Measurements from ENCODE around the gene PELI2. TPM values are rescaled to one million over a fixed set of nuclear protein-coding genes. Genes with fewer than 3 reads are reported as not detected.
A peak's percentile ranks its signal among the peaks of the same experiment; 100 is the strongest.

Gene PELI2
- total RNA-seq, 1 donor from 2014 or later, result 7.8 TPM

DNA sequence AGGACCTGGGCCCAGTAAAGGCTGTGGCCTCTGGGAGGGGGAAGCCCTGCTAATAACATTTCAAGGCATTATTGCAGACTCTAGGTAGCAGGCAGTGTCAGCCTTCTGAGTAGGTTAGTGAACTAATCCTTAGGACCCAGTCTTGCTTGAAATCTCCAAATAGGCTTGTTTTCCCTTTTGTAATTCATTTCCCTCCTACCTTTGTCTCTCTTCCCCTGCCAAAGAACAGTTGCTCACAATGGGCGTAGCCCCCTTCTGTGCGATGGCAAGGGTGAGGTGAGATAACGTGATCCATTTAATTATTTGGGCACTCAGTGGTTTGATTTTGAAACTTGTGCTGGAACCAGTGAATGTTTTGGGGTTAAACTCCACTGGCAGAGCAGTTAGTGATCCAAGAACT, 10.9 kb downstream of the PELI2 start:
- Histone ChIP-seq H3K9ac (ENCODE audit: low read depth in 1 of 3, low read length in 3 of 3) (no peak overlapping the region), H3K27me3 (ENCODE audit: control insufficient read depth in 3 of 3, insufficient read depth in 3 of 3, low read length in 3 of 3) (no peaks in the 10 kb centered on the region)

DNA sequence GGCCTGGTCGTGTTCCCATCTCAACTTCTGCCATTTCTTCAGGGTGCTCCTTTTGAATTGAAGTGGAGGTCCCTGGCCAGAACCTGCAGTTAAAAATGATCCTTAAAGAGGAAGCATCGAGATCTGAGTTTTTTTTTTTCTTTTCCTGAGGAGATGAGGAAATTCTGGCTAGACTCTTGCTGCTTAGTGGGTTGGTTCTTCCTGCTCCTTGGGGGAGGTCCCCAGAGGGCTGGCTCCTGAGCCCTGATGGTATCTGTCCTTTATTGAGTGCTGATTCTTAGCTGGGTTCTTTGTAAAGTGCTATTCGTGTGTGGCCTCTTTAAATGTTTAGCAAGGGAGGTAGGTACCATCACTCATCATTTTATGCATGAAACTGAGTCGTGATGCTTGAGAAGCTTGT, 11.7 kb downstream of the PELI2 start:
- H3K27me3 ChIP-seq (ENCODE audit: control insufficient read depth in 3 of 3, insufficient read depth in 3 of 3, low read length in 3 of 3), result no peaks in the 10 kb centered on the region
- H3K9me3 ChIP-seq (ENCODE audit: control insufficient read depth in 3 of 3, low read length in 3 of 3), result no peaks in the 10 kb centered on the region
- no peak overlapping the region for H3K27ac ChIP-seq (ENCODE audit: low read depth, low read length)
- no peaks in the 10 kb centered on the region for H3K36me3 ChIP-seq (ENCODE audit: control insufficient read depth in 3 of 3, insufficient read depth in 3 of 3, low read length in 3 of 3)
- H3K4me3 ChIP-seq (ENCODE audit: low read length in 3 of 3), result no peak overlapping the region
- no peak overlapping the region for H3K9ac ChIP-seq (ENCODE audit: low read depth in 1 of 3, low read length in 3 of 3)
- peaks cover 11 to 16% (median 13%) of the 10 kb centered on the region in 3 donors for H3K4me1 ChIP-seq (ENCODE audit: control insufficient read depth in 3 of 3, insufficient read depth in 3 of 3, low read length in 3 of 3)

More for the DNA sequence above, 10.9 kb downstream of the PELI2 start:
- Histone ChIP-seq H3K9me3 (ENCODE audit: control insufficient read depth in 3 of 3, low read length in 3 of 3) (no peaks in the 10 kb centered on the region), H3K36me3 (ENCODE audit: control insufficient read depth in 3 of 3, insufficient read depth in 3 of 3, low read length in 3 of 3) (no peaks in the 10 kb centered on the region), H3K4me1 (ENCODE audit: control insufficient read depth in 3 of 3, insufficient read depth in 3 of 3, low read length in 3 of 3) (peaks cover 11 to 16% (median 13%) of the 10 kb centered on the region in 3 donors), H3K27ac (ENCODE audit: low read depth, low read length) (no peak overlapping the region), H3K4me3 (ENCODE audit: low read length in 3 of 3) (no peak overlapping the region)

DNA sequence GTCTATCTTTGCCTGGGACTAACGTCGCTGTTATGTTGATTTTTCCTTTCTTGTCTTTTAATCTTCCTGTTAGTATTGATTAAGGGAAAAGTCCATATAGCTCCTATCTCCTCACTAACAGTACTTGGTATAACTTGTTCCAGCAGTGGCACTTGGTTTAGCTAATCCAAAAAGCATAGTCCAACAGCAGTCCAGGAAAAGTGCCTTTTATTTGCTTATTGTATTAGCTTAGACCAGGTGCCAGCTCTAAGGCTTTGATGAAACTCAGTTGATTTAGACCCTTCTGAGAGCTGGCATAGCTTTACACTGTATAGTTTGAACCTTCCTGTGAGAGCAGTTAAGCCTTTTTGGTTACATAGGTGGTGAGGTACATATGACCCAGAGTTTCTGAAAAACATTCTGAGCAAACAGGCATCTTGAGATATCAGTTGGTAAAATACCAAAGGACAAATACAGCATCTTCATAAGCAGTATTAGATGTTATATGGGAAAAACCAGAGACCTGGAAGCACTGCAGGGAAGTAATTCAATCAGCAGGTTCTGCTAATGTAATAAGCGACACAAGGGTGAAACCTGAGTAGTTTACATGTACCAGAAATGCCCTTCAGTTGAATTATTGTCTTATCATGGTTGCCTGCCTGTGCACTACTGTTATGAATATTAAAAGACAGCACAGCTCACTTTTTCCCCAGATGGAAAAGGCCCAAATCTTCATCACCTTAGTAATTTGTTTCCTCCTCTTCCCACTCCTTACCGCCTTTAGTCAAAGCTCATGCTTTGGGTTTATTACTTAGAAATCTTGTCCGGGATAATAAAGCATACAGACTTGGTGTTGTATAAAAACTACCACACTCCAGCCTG, 13.0 kb downstream of the PELI2 start:
- Histone ChIP-seq H3K4me1 (ENCODE audit: control insufficient read depth in 3 of 3, insufficient read depth in 3 of 3, low read length in 3 of 3) (peaks cover 11 to 14% (median 13%) of the 10 kb centered on the region in 3 donors), H3K27ac (ENCODE audit: low read depth, low read length) (no peak overlapping the region), H3K9me3 (ENCODE audit: control insufficient read depth in 3 of 3, low read length in 3 of 3) (no peaks in the 10 kb centered on the region), H3K9ac (ENCODE audit: low read depth in 1 of 3, low read length in 3 of 3) (no peak overlapping the region), H3K4me3 (ENCODE audit: low read length in 3 of 3) (no peak overlapping the region), H3K27me3 (ENCODE audit: control insufficient read depth in 3 of 3, insufficient read depth in 3 of 3, low read length in 3 of 3) (no peaks in the 10 kb centered on the region), H3K36me3 (ENCODE audit: control insufficient read depth in 3 of 3, insufficient read depth in 3 of 3, low read length in 3 of 3) (no peaks in the 10 kb centered on the region)

DNA sequence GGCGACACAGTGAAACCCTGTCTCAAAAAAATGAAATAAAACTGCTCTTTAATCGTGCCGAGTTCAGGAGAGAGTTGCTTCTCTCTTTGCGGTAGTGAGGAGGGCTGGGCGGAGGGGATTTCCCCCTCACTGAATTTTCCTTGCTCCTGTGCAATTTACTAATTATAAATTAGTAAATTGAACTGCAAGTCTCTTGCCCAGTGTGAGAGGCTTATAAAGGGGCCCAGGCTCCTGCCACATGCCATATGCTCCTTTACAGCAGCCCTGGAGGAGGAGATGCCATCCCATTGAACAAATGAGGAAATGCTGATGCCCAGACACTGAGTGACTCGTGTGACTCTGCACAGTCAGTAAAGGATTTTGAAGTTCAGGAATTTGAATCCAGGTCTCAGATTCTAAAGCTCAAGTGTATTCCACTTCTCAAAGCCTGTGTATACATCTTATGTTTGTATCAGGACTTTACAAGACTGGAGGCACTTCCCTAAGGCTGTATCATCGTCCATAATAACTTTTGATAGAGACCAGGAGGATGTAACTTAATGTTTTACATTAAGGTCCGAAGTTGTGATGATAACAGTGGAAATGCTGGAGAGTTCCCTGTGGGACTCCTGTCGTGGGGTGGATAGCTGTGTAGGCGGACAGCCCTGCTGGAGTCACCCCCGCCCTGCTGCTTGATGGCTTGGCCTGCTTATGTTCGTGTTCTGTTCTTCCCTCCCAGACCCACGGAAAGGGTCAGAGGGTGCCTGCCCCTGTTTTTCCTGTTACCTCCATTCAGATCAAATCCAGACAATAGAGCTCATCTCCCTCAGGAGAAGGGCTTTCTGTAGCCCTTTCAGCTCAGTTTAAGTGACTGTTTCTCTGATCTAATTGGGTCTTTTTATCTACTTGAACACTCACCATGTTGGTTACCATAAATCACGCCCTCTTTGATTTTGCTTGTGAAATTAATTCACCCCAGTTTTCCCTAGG, 13.9 kb downstream of the PELI2 start:
- H3K4me1 ChIP-seq (ENCODE audit: control insufficient read depth in 3 of 3, insufficient read depth in 3 of 3, low read length in 3 of 3), result peaks cover 11 to 14% (median 13%) of the 10 kb centered on the region in 3 donors
- no peaks in the 10 kb centered on the region for H3K36me3 ChIP-seq (ENCODE audit: control insufficient read depth in 3 of 3, insufficient read depth in 3 of 3, low read length in 3 of 3)

DNA sequence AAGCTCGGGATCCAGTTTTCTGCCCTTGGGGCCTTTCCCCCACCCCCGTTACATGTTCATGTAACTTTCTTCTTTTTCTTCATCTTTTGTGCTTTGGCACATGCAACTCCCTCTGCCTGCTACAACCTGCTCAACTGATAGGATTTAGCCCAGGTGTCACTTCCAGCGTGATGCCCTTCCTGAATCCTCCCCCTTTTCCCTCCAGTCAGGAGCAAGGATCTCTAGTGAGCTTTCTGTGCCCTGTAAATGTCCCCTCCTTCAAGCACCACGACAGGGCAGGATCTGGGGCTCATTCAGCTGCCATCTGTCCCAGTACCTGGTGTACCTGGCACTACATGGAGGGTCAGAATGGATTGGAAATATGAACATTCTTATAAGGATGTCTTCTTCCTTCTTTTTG, 15.3 kb downstream of the PELI2 start:
- peaks cover 0 to 4% (median 0%) of the 10 kb centered on the region in 3 donors for H3K27me3 ChIP-seq (ENCODE audit: control insufficient read depth in 3 of 3, insufficient read depth in 3 of 3, low read length in 3 of 3)
- peaks cover 11 to 14% (median 13%) of the 10 kb centered on the region in 3 donors for H3K4me1 ChIP-seq (ENCODE audit: control insufficient read depth in 3 of 3, insufficient read depth in 3 of 3, low read length in 3 of 3)
- H3K9me3 ChIP-seq (ENCODE audit: control insufficient read depth in 3 of 3, low read length in 3 of 3), result no peaks in the 10 kb centered on the region
- H3K9ac ChIP-seq (ENCODE audit: low read depth in 1 of 3, low read length in 3 of 3), result peak overlapping the region in 1 of 3 donors; percentile 4
- H3K27ac ChIP-seq (ENCODE audit: low read depth, low read length), result no peak overlapping the region
- no peaks in the 10 kb centered on the region for H3K36me3 ChIP-seq (ENCODE audit: control insufficient read depth in 3 of 3, insufficient read depth in 3 of 3, low read length in 3 of 3)
- no peak overlapping the region for H3K4me3 ChIP-seq (ENCODE audit: low read length in 3 of 3)

More for the DNA sequence above, 13.9 kb downstream of the PELI2 start:
- H3K9me3 ChIP-seq (ENCODE audit: control insufficient read depth in 3 of 3, low read length in 3 of 3), result no peaks in the 10 kb centered on the region
- no peak overlapping the region for H3K9ac ChIP-seq (ENCODE audit: low read depth in 1 of 3, low read length in 3 of 3)
- H3K27ac ChIP-seq (ENCODE audit: low read depth, low read length), result no peak overlapping the region
- H3K4me3 ChIP-seq (ENCODE audit: low read length in 3 of 3), result no peak overlapping the region
- H3K27me3 ChIP-seq (ENCODE audit: control insufficient read depth in 3 of 3, insufficient read depth in 3 of 3, low read length in 3 of 3), result no peaks in the 10 kb centered on the region

DNA sequence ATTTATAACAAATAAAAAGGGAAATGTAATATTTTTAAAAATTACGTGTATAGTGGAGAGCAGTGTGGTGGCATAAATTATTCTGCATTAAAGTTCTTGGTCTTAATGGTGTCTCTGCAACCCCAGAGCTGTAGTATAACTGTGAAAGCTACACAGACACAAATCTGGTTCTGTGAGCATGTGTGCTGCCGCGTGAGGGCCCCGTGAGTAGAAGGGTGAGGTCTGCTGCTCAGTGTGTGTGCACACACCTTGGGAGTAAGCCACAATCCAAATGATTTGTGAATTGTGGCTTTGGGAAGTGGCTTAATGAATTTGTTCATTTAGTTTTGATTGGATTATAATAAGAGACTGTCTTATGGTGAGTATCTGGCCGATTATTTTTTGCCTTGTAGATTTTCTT, 16.8 kb downstream of the PELI2 start:
- Histone ChIP-seq H3K9ac (ENCODE audit: low read depth in 1 of 3, low read length in 3 of 3) (no peak overlapping the region), H3K27ac (ENCODE audit: low read depth, low read length) (no peak overlapping the region), H3K36me3 (ENCODE audit: control insufficient read depth in 3 of 3, insufficient read depth in 3 of 3, low read length in 3 of 3) (no peaks in the 10 kb centered on the region), H3K27me3 (ENCODE audit: control insufficient read depth in 3 of 3, insufficient read depth in 3 of 3, low read length in 3 of 3) (peaks cover 0 to 7% (median 0%) of the 10 kb centered on the region in 3 donors), H3K4me1 (ENCODE audit: control insufficient read depth in 3 of 3, insufficient read depth in 3 of 3, low read length in 3 of 3) (peaks cover 3 to 7% (median 4%) of the 10 kb centered on the region in 3 donors), H3K4me3 (ENCODE audit: low read length in 3 of 3) (no peak overlapping the region), H3K9me3 (ENCODE audit: control insufficient read depth in 3 of 3, low read length in 3 of 3) (no peaks in the 10 kb centered on the region)

DNA sequence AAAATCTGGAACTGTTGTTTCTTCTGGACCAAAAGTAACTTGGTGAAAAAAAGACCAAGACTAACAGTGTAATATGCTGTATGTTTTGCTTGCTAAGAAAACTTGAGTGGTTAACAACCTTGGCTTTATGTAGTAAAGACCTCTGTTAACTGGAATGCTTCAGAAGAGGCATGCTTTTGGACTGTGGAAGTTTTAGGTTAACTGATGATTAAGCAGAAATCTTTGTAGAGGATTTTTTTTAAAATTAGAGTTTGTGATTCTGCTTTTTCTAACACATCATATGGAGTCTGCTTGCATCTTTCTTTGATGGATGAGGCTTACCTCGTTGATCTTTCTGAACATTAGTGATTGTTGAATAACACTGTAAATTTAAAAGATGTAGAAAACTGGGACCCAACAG, 17.5 kb downstream of the PELI2 start:
- H3K9me3 ChIP-seq (ENCODE audit: control insufficient read depth in 3 of 3, low read length in 3 of 3), result no peaks in the 10 kb centered on the region
- no peak overlapping the region for H3K4me3 ChIP-seq (ENCODE audit: low read length in 3 of 3)
- H3K27me3 ChIP-seq (ENCODE audit: control insufficient read depth in 3 of 3, insufficient read depth in 3 of 3, low read length in 3 of 3), result peaks cover 0 to 7% (median 0%) of the 10 kb centered on the region in 3 donors
- H3K36me3 ChIP-seq (ENCODE audit: control insufficient read depth in 3 of 3, insufficient read depth in 3 of 3, low read length in 3 of 3), result no peaks in the 10 kb centered on the region
- peaks cover 2 to 5% (median 3%) of the 10 kb centered on the region in 3 donors for H3K4me1 ChIP-seq (ENCODE audit: control insufficient read depth in 3 of 3, insufficient read depth in 3 of 3, low read length in 3 of 3)
- H3K9ac ChIP-seq (ENCODE audit: low read depth in 1 of 3, low read length in 3 of 3), result no peak overlapping the region
- H3K27ac ChIP-seq (ENCODE audit: low read depth, low read length), result no peak overlapping the region

DNA sequence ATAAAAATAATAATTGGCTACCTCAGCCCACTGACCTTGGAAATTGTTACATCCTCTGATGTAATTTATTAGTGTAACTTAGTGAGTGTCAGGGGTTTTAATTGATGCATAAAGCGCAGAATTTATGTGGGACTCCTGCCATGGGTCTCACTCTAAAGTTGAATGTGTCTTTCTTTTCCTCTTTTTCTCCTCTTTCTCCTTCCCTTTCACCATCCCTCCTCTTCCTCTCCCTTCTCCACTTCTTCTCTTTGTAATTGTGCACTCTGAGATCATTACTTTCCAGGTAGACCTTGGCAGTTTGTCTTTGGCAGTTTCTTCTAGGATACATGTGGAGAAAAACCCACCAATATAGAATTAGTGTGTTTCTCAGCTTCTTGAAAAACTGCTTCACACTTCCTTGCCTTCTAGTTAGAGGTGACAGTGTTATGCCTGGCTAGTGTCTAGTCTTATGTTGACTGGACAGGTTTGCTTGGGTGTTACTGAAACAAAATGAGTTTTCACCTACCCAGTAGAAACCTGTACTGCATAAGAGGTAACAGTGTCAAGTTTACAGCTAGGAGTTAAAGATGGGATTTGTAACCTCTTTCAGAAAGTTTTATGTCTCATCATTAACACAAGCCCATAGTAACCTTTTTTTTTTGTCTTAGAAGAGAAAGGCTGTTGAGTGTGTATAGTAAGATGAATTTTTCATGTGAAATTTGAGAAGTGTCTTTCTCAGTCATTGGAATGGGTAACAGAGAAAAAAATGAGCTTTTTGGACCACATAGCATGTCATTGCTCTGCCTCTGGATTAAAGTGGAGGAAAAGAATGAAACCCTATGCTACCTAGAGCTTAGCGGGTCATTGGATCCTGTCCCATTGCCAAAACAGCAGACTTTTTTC, 18.6 kb downstream of the PELI2 start:
- no peak overlapping the region for H3K27ac ChIP-seq (ENCODE audit: low read depth, low read length)
- H3K27me3 ChIP-seq (ENCODE audit: control insufficient read depth in 3 of 3, insufficient read depth in 3 of 3, low read length in 3 of 3), result peaks cover 0 to 7% (median 0%) of the 10 kb centered on the region in 3 donors
- H3K36me3 ChIP-seq (ENCODE audit: control insufficient read depth in 3 of 3, insufficient read depth in 3 of 3, low read length in 3 of 3), result no peaks in the 10 kb centered on the region
- H3K9me3 ChIP-seq (ENCODE audit: control insufficient read depth in 3 of 3, low read length in 3 of 3), result no peaks in the 10 kb centered on the region
- H3K4me1 ChIP-seq (ENCODE audit: control insufficient read depth in 3 of 3, insufficient read depth in 3 of 3, low read length in 3 of 3), result peaks cover 0 to 3% (median 2%) of the 10 kb centered on the region in 3 donors
- H3K9ac ChIP-seq (ENCODE audit: low read depth in 1 of 3, low read length in 3 of 3), result no peak overlapping the region
- no peak overlapping the region for H3K4me3 ChIP-seq (ENCODE audit: low read length in 3 of 3)

DNA sequence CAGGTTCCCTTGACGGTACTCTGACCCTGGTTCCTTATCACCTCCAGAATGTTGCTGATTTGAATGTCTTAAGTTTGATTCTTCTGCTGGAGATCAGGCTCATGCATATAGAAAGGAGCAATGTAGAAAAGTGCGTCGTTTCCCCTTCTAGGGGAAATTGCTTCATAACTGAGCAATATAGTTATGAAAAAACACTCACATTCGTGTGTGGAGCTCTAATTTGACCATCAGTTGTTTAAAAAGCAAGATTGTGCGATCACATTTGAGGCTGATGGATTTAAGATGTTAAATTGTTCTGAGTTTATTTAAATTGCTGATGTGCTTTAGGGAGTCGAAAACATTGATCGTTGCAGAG, 19.2 kb downstream of the PELI2 start:
- H3K27me3 ChIP-seq (ENCODE audit: control insufficient read depth in 3 of 3, insufficient read depth in 3 of 3, low read length in 3 of 3), result peaks cover 0 to 7% (median 0%) of the 10 kb centered on the region in 3 donors
- H3K4me3 ChIP-seq (ENCODE audit: low read length in 3 of 3), result no peak overlapping the region

More for the DNA sequence above, 19.2 kb downstream of the PELI2 start:
- Histone ChIP-seq H3K27ac (ENCODE audit: low read depth, low read length) (no peak overlapping the region), H3K4me1 (ENCODE audit: control insufficient read depth in 3 of 3, insufficient read depth in 3 of 3, low read length in 3 of 3) (peaks cover 0 to under 1% (median 0%) of the 10 kb centered on the region in 3 donors), H3K36me3 (ENCODE audit: control insufficient read depth in 3 of 3, insufficient read depth in 3 of 3, low read length in 3 of 3) (no peaks in the 10 kb centered on the region), H3K9ac (ENCODE audit: low read depth in 1 of 3, low read length in 3 of 3) (no peak overlapping the region), H3K9me3 (ENCODE audit: control insufficient read depth in 3 of 3, low read length in 3 of 3) (no peaks in the 10 kb centered on the region)

Measured in skeletal muscle tissue (tissue), 4 donors.